Activated CD8-positive, alpha-beta T cell treated with anti-CD3 and anti-CD28 coated beads, Interleukin-2, amount 10 ng/mL, durations not matched to agents 7 days and 5 days (primary cell): ENCODE measurements around the gene CARMIL3. TPM values are rescaled to one million over a fixed set of nuclear protein-coding genes. Genes with fewer than 3 reads are reported as not detected.
"Not testable (repeated sequence)": the region's sequence is repeated elsewhere in the genome, so short reads cannot be mapped to it uniquely, and the experiment has no call there.

Experiments
- ATAC-seq: fragments of 150-1000 bp; cut with Tn5 transposase; one replicate; pipeline ENCODE4 v1.10.0; 2021; ENCODE audit warnings: moderate library complexity
- CTCF ChIA-PET: fragments of 350-600 bp; sonication (Branson Sonifier 250); formaldehyde crosslinking; loops from one replicate; lab custom pipeline; 2021; ENCODE audit warnings: antibody characterized with exemption; lab: Charles Lee
- POLR2A ChIA-PET: fragments of 350-600 bp; sonication (Branson Sonifier 250); formaldehyde crosslinking; loops from one replicate; lab custom pipeline; 2021; ENCODE audit warnings: antibody characterized with exemption; lab: Charles Lee
- DNase-seq: peaks from one replicate; pipeline ENCODE4 v3.0.0-alpha.2; 2020
- H3K27ac Mint-ChIP-seq: one replicate; pipeline ENCODE4 v1.8.0; 2021; ENCODE audit warnings: mild to moderate bottlenecking, mixed read lengths
- H3K27me3 Mint-ChIP-seq: one replicate; pipeline ENCODE4 v1.8.0; 2021; ENCODE audit warnings: low read depth, mixed read lengths
- H3K36me3 Mint-ChIP-seq: one replicate; pipeline ENCODE4 v1.8.0; 2021; ENCODE audit warnings: low read depth, mixed read lengths
- H3K4me1 Mint-ChIP-seq: one replicate; pipeline ENCODE4 v1.8.0; 2021; ENCODE audit warnings: low read depth, mixed read lengths
- H3K4me3 Mint-ChIP-seq: one replicate; pipeline ENCODE4 v1.8.0; 2021; ENCODE audit warnings: mild to moderate bottlenecking, mixed read lengths
- H3K9me3 Mint-ChIP-seq: one replicate; pipeline ENCODE4 v1.8.0; 2022; ENCODE audit warnings: mixed read lengths; ENCODE audit not compliant: insufficient read depth
- total RNA-seq, 2 experiments: library from RNA; stranded (reverse); gene quantifications; one replicate each; pipeline ENCODE4 v1.2.3, GENCODE V29; 2021

Gene CARMIL3
- total RNA-seq, 2 experiments from 2014 or later = 0.86 to 0.95 TPM

DNA sequence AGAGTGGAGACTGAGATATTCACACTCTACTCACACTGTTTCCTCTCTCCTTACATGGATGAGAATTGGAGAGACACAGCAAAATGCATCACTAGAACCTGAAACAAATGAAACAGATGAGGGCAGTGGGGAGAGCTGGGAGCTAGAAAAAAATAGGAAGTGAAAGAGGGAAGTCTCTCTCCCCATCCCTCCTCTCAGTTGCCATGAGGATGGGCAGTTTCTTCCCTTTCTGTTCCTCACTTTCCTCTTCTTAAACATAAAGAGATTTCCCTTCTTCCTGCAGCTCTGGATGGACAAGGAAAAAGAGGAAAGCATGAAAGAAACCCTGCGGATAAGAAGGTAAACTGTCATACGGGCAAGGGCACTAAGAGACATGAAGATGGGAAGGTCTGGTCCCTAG, 2.8 kb upstream of the CARMIL3 start:
- DNase-seq, H3K9me3 Mint-ChIP-seq, H3K4me3 Mint-ChIP-seq, H3K27ac Mint-ChIP-seq, H3K36me3 Mint-ChIP-seq, POLR2A ChIA-PET, CTCF ChIA-PET, ATAC-seq: not testable (repeated sequence)
- Mint-ChIP-seq H3K4me1 (peaks cover 42% of the 10 kb centered on the region), H3K27me3 (peaks cover 46% of the 10 kb centered on the region)

DNA sequence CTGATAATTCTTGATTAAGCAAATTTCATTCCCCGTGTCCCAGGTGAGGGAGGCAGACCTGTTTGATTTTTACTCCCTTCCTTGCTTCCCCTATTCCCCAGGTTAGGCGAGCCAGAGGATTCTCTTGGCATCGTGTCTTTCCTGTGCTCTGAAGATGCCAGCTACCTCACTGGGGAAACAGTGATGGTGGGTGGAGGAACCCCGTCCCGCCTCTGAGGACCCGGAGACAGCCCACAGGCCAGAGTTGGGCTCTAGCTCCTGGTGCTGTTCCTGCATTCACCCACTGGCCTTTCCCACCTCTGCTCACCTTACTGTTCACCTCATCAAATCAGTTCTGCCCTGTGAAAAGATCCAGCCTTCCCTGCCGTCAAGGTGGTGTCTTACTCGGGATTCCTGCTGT, 1.1 kb upstream of the CARMIL3 start:
- H3K27me3 Mint-ChIP-seq = peaks cover 39% of the 10 kb centered on the region
- peaks cover 29% of the 10 kb centered on the region for H3K4me1 Mint-ChIP-seq
- POLR2A ChIA-PET = interaction anchor here (0.9 to 1.5 kb wide), 2 partner anchors 43 to 112 kb away, joined by 3 to 4 read pairs; partner anchors contain the start of gene PCK2
- H3K4me3 Mint-ChIP-seq = peak overlapping the region; percentile 70
- CTCF ChIA-PET = interaction anchor here (1.1 to 1.4 kb wide), 2 partner anchors 42 to 63 kb away, joined by 4 read pairs; no protein-coding TSS in a partner anchor
- DNase-seq = peak; percentile 17
- H3K27ac Mint-ChIP-seq, ATAC-seq, H3K36me3 Mint-ChIP-seq, H3K9me3 Mint-ChIP-seq: not testable (repeated sequence)

- H3K36me3 Mint-ChIP-seq = no peaks in the 10 kb centered on the region
- peaks cover 28% of the 10 kb centered on the region for H3K4me1 Mint-ChIP-seq
- peak; percentile 18 for DNase-seq
- no peak for ATAC-seq
- peaks cover 39% of the 10 kb centered on the region for H3K27me3 Mint-ChIP-seq
- no peaks in the 10 kb centered on the region for H3K9me3 Mint-ChIP-seq
- H3K27ac Mint-ChIP-seq = peak overlapping the region; percentile 70
- POLR2A ChIA-PET = interaction anchor here (1.1 to 2.0 kb wide), 4 partner anchors 30 to 85 kb away, joined by 3 to 11 read pairs (median 4); partner anchors contain the start of genes DCAF11, NRL, PCK2 and PSME1
- H3K4me3 Mint-ChIP-seq = peak overlapping the region; percentile 70
- CTCF ChIA-PET = interaction anchor here (0.7 to 3.6 kb wide), 11 partner anchors 7 to 110 kb away, joined by 3 to 28 read pairs (median 4); partner anchors contain the start of gene IRF9
Measured at GRCh38 chr14:24051176-24051788, 527 bp upstream of the CARMIL3 start.

GRCh38 chr14:24052656-24053547, 1.1 kb downstream of the CARMIL3 start:
- CTCF ChIA-PET = interaction anchor here (0.5 to 3.6 kb wide), 8 partner anchors 17 to 109 kb away, joined by 3 to 28 read pairs (median 4); partner anchors contain the start of gene IRF9
- H3K27me3 Mint-ChIP-seq = peaks cover 33% of the 10 kb centered on the region
- ATAC-seq (no peak), DNase-seq (no peak)
- POLR2A ChIA-PET = interaction anchor here (1.0 to 2.0 kb wide), 4 partner anchors 28 to 61 kb away, joined by 3 to 11 read pairs (median 6); partner anchors contain the start of genes DCAF11 and NRL
- H3K4me3 Mint-ChIP-seq = peak overlapping the region; percentile 55
- peaks cover 26% of the 10 kb centered on the region for H3K4me1 Mint-ChIP-seq
- H3K27ac Mint-ChIP-seq = no peak overlapping the region
- H3K9me3 Mint-ChIP-seq = no peaks in the 10 kb centered on the region
- H3K36me3 Mint-ChIP-seq = no peaks in the 10 kb centered on the region

DNA sequence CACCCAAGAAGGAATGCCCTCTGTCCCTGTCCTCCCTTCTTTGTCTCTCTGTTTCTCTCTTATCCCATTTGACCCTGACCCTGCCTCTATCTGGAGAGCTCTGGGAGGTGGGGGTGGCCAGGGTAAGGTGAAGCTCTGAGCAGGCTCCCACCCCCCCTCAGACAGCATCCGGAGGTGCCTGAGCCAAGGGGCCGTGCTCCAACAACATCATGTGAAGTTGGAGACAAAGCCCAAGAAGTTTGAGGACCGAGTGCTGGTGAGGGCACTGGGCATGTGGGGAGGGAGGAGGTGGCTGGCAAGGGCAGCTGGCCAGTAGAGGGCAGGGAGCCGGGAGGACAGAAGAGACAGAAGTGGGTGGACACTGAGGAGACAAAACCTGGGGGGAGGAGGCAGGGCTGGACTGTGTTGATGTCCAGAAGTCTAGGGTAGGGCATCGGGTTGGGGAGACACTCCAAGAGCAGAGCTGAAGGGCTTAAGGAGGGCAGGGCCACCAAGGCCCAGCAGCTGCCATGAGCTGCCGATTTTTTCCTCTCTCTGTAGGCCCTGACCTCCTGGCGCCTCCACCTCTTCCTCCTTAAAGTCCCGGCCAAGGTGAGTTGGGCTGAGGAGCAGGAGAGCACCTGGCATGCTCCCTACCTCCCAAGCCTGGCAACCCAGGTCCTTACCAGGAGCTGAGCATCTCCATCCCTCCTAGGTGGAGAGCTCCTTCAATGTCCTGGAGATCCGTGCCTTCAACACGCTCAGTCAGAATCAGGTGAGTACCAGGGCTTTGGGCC, 1.9 kb downstream of the CARMIL3 start:
- H3K4me1 Mint-ChIP-seq = peaks cover 25% of the 10 kb centered on the region
- no peaks in the 10 kb centered on the region for H3K36me3 Mint-ChIP-seq
- no peaks in the 10 kb centered on the region for H3K9me3 Mint-ChIP-seq
- peak overlapping the region; percentile 55 for H3K4me3 Mint-ChIP-seq
- H3K27me3 Mint-ChIP-seq = peaks cover 30% of the 10 kb centered on the region
- POLR2A ChIA-PET = interaction anchor here (0.8 to 1.0 kb wide), 2 partner anchors 27 to 55 kb away, joined by 3 to 5 read pairs; no protein-coding TSS in a partner anchor
- no peak overlapping the region for H3K27ac Mint-ChIP-seq
- ATAC-seq = no peak
- DNase-seq = no peak
- CTCF ChIA-PET = interaction anchor here (0.8 to 3.6 kb wide), 4 partner anchors 37 to 57 kb away, joined by 3 to 28 read pairs (median 6); no protein-coding TSS in a partner anchor

DNA sequence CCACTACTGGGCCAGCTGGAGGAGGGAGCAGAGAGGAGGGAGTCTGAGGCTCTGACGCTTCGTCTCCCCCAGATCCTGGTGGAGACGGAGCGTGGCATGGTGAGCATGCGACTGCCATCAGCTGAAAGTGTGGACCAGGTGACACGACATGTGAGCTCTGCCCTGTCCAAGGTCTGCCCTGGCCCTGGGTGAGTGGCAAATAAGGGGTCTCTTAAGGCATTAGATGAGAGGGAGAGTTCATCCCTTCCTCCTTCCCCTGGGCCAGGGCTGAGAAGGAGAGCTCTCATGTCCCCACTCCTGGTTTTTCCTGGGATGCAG, 2.5 kb downstream of the CARMIL3 start:
- no peak overlapping the region for H3K4me3 Mint-ChIP-seq
- no peak for ATAC-seq
- ChIA-PET POLR2A (interaction anchor here (0.8 to 1.0 kb wide), 2 partner anchors 26 to 54 kb away, joined by 3 to 5 read pairs; no protein-coding TSS in a partner anchor), CTCF (interaction anchor here (0.8 to 3.6 kb wide), 3 partner anchors 36 to 54 kb away, joined by 3 to 28 read pairs (median 9); no protein-coding TSS in a partner anchor)
- no peak for DNase-seq
- peaks cover 27% of the 10 kb centered on the region for H3K4me1 Mint-ChIP-seq
- H3K27ac Mint-ChIP-seq = no peak overlapping the region
- no peaks in the 10 kb centered on the region for H3K9me3 Mint-ChIP-seq
- H3K27me3 Mint-ChIP-seq = peaks cover 28% of the 10 kb centered on the region
- H3K36me3 Mint-ChIP-seq = no peaks in the 10 kb centered on the region

DNA sequence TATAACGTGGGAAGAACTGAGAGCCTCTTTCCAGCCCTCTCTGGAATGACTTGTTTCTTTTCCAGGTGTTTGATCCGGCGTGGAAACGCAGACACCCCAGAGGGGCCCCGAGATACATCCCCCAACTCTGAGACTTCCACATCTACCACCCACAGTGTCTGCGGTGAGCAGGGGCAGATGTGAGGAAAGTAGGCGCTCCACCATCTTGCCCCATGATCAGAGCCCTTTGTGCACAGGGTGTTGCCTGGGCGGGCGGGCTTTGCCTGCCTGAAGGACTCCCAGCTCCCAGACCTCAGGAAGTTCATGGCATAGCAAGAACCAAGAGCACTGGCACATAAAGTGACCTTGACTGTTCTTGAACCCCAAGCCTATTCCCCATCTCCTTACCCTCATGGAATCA, 2.8 kb downstream of the CARMIL3 start:
- no peak for ATAC-seq
- Mint-ChIP-seq H3K36me3 (no peaks in the 10 kb centered on the region), H3K27me3 (peaks cover 28% of the 10 kb centered on the region), H3K4me3 (no peak overlapping the region), H3K4me1 (peaks cover 27% of the 10 kb centered on the region), H3K9me3 (no peaks in the 10 kb centered on the region), H3K27ac (no peak overlapping the region)
- CTCF ChIA-PET = interaction anchor here (1.7 to 4.8 kb wide), 3 partner anchors 36 to 54 kb away, joined by 9 to 210 read pairs (median 28); no protein-coding TSS in a partner anchor
- POLR2A ChIA-PET = interaction anchor here (1.0 kb wide), 1 partner anchor 26 kb away, joined by 5 read pairs; no protein-coding TSS in a partner anchor
- no peak for DNase-seq

DNA sequence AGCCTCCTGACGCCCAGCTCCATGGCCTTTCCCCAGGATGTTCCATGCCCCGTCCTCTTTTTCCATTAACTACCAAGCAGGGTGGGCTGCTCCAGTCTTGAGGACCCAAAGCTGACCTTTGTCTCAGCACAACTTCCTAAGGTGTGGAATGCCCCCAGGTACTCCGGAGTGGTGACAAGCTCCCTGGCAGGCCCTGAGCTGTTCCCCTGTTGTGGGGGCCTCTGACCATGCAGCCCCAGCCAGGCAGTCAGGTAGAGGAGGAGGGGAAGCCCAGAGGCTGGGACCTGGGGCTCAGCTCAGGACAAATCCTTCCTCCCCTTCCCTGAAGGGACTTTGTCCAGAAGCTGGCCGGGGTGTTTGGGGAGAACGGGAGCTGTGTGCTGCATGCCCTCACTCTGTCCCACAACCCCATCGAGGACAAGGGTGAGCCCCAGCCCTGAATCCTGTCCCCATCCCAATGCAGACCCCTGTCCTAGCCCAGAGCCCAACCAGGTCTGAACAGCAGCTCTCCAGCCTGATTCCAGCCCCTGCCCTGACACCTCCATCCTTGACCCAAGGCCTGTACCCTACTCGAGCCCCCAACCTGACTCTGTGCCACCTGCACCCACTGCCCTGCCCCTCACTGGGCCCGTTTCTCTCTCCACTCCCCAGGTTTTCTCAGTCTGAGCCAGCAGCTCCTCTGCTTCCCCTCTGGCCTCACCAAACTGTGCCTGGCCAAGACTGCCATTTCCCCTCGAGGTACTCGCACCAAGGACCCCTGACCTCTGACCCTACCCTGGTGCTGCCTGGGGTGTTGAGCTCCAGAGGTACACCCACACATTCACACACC, 4.4 kb downstream of the CARMIL3 start:
- H3K4me1 Mint-ChIP-seq = peaks cover 24% of the 10 kb centered on the region
- ChIA-PET POLR2A (interaction anchor here (0.8 to 3.5 kb wide), 3 partner anchors 31 to 58 kb away, joined by 4 to 30 read pairs (median 12); partner anchors contain the start of genes DCAF11, NRL and PCK2), CTCF (interaction anchor here (1.1 to 4.8 kb wide), 7 partner anchors 11 to 215 kb away, joined by 3 to 213 read pairs (median 50); partner anchors contain the start of genes IRF9, PCK2 and RABGGTA)
- ATAC-seq (no peak), DNase-seq (no peak)
- H3K27me3 Mint-ChIP-seq = peaks cover 16% of the 10 kb centered on the region
- H3K9me3 Mint-ChIP-seq = no peaks in the 10 kb centered on the region
- H3K27ac Mint-ChIP-seq = no peak overlapping the region
- H3K36me3 Mint-ChIP-seq = no peaks in the 10 kb centered on the region
- H3K4me3 Mint-ChIP-seq = no peak overlapping the region

GRCh38 chr14:24056800-24057184, 5.0 kb downstream of the CARMIL3 start:
- Mint-ChIP-seq H3K4me3 (no peak overlapping the region), H3K4me1 (peaks cover 20% of the 10 kb centered on the region), H3K27ac (peak overlapping the region; percentile 43), H3K36me3 (no peaks in the 10 kb centered on the region), H3K9me3 (no peaks in the 10 kb centered on the region), H3K27me3 (peaks cover 14% of the 10 kb centered on the region)
- ChIA-PET CTCF (interaction anchor here (0.9 to 4.8 kb wide), 10 partner anchors 10 to 194 kb away, joined by 3 to 213 read pairs (median 13); partner anchors contain the start of genes EMC9, IRF9, PCK2 and PSME1), POLR2A (interaction anchor here (0.8 to 3.5 kb wide), 5 partner anchors 18 to 57 kb away, joined by 4 to 30 read pairs (median 12); partner anchors contain the start of genes DCAF11, NRL and PCK2)
- DNase-seq (no peak), ATAC-seq (no peak)

- no peaks in the 10 kb centered on the region for H3K36me3 Mint-ChIP-seq
- no peak overlapping the region for H3K4me3 Mint-ChIP-seq
- POLR2A ChIA-PET = interaction anchor here (0.5 to 3.5 kb wide), 9 partner anchors 17 to 186 kb away, joined by 3 to 30 read pairs (median 5); partner anchors contain the start of genes CHMP4A, DCAF11, IRF9 and NRL
- DNase-seq = no peak
- H3K9me3 Mint-ChIP-seq = no peaks in the 10 kb centered on the region
- ATAC-seq = no peak
- CTCF ChIA-PET = interaction anchor here (0.9 to 4.8 kb wide), 21 partner anchors 10 to 193 kb away, joined by 3 to 213 read pairs (median 6); partner anchors contain the start of genes CPNE6, EMC9, IRF9 and PCK2
- peaks cover 14% of the 10 kb centered on the region for H3K27me3 Mint-ChIP-seq
- peak overlapping the region; percentile 43 for H3K27ac Mint-ChIP-seq
- H3K4me1 Mint-ChIP-seq = peaks cover 20% of the 10 kb centered on the region
Measured at GRCh38 chr14:24057271-24057670, 5.5 kb downstream of the CARMIL3 start.
